GM19239 (cell line): ENCODE data around the gene EFS.
"Not testable (repeated sequence)": the region's sequence is repeated elsewhere in the genome, so short reads cannot be mapped to it uniquely, and the experiment has no call there.

Source experiments
- DNase-seq: peaks from one replicate; pipeline ENCODE4 v3.0.0; 2011; ENCODE audit warnings: low spot score; ENCODE audit not compliant: insufficient read length
- FAIRE-seq: peaks from 2 replicates; lab custom pipeline; 2011; peaks lifted over from hg19 to GRCh38; lab: Jason Lieb, UNC

Gene EFS

DNA sequence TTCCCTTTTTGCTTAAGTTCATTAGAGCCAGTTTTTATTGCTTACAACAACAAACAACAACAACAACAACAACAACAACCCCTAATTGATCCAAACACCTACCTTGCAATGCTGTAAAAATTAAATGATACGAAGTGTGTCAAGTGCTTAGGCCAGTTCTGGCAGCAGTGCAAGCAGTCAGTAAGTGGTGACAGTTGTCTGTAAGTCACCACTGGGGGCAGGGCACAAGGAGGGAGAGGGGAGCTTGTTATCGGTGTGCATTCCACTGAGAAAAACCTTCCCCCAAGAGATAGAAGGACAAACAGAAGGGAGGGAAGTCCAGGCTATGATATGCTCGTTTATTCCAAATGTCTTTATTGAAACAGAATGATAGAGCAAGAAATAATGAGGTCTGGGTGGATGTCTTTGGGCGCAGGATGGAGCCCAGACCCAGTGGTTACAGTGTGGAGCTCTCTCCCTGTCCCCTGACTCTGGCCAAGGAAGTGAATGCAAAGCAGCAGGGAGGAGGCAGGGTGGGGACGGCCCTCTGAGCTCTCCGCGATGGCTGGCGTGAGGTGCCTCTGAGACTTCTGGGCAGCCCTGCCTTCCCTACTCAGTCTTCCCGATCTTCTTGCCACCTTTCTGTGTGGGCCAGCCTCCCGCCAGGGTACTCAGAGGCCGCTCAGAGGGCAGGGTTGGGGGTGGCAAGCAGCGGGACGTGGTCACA is 18.8 kb downstream of the EFS start:
- FAIRE-seq, result no peak

DNA sequence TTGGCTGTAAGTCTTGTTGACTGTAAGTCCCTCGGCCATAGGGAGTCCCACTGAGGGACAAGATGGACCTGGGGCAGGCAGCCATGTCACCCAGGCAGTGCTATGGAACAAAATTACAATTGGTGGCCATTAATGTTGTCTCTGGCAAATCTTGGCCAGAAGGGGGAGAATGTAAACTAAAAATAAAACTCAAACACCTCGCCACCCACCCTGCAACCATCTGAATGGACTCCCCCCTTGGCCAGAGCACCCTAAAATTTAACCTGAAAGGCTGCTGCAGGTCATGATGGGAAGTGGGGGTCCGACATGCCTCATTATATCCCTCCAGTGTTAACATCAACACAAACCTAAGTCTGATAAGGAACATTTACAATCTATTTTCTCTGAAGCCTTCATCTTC is 20.5 kb downstream of the EFS start:
- no peak for FAIRE-seq

More for the DNA sequence above, 18.8 kb downstream of the EFS start:
- DNase-seq, result no peak

GRCh38 chr14:23339506-23340268 is 25.3 kb downstream of the EFS start:
- no peak for FAIRE-seq
- DNase-seq, result no peak

More for the DNA sequence above, 20.5 kb downstream of the EFS start:
- no peak for DNase-seq

DNA sequence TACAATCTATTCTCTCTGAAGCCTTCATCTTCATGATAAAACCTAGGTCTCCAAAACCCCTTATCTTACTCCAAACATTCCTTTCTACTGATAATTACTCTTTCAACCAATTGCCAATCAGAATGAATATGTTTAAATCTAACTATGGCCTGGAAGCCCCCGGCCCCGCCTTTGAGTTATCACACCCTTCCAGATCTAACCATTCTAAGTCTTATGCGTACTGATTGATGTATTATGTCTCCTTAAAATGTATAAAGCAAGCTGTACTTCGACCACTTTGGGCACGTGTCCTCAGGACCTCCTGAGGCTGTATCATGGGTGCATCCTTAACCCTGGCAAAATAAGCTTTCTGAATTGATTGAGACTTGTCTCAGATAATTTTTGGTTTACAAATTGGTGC is 29.3 kb downstream of the EFS start:
- DNase-seq (no peak), FAIRE-seq (no peak)

- FAIRE-seq, result peak; percentile 67
- peak; percentile 69 for DNase-seq
These were observed 36.8 kb downstream of the EFS start for GRCh38 chr14:23327947-23328744.

DNA sequence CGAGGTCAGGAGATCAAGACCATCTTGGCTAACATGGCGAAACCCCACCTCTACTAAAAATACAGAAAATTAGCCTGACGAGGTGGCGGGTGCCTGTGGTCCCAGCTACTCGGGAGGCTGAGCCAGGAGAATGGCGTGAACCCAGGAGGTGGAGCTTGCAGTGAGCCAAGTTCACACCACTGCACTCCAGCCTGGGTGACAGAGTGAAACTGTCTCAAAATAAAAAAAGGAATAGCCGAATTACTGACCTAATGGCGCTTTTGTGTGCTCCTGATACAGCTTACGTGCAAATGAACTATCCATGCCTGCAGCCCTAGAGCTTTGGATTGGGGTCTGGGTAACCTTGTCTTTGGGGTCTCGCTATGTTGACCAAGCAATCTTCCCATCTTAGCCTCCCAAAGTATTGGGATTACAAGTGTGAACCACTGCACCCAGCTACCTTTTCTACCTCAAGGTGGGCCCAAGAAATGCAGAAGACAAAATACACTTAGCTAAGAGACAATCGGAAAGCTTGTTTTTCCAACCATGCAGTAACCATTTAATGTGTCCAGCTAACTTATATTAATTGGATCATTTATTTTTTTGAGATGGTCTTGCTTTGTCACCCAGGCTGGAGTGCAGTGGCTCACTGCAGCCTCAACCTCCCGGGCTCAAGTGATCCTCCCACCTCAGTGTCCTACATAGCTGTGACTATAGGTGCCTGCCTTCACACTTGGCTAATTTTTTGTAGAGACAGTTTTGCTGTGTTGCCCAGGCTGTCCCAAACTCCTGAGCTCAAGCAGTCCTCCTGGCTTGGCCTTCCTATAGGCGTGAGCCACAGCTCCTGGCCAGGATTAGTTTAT is 38.3 kb downstream of the EFS start:
- no peak for FAIRE-seq
- DNase-seq, result no peak

- FAIRE-seq, DNase-seq: not testable (repeated sequence)
These were observed 39.2 kb downstream of the EFS start for GRCh38 chr14:23325746-23326145.

DNA sequence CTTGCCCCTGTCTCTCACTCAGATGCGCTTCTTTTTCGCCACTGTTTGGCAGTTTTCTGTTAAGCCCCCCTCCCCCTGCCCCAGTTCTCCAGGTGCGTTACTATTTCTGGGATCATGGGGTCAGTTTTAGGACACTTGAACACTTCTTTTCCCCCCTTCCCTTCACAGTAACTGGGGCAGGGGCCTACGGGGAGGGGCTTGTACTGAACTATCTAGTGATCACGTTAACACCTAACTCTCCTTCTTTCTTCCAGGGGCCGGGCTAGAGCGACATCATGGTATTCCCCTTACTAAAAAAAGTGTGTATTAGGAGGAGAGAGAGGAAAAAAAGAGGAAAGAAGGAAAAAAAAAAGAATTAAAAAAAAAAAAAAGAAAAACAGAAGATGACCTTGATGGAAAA is 40.0 kb downstream of the EFS start:
- DNase-seq, result no peak
- FAIRE-seq, result no peak

DNA sequence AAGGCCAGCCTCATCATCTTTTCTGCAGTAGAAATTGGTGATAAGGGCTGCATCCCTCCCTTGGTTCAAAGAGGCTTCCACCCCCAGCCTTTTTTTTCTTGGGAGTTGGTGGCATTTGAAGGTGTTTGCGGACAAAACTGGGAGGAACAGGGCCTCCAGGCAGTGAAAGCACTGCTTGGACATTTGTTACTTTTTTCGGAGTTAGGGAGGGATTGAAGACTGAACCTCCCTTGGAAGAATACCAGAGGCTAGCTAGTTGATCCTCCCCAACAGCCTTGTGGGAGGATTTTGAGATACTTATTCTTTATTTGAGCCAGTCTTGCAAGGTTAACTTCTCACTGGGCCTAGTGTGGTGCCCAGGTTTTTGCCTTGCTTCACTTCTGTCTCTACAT is 40.5 kb downstream of the EFS start:
- FAIRE-seq, result no peak

GRCh38 chr14:23323838-23324454 is 41.0 kb downstream of the EFS start:
- FAIRE-seq (no peak), DNase-seq (no peak)

More for the DNA sequence above, 40.5 kb downstream of the EFS start:
- DNase-seq, result no peak

GRCh38 chr14:23322568-23323517 is 42.1 kb downstream of the EFS start:
- FAIRE-seq (no peak), DNase-seq (no peak)

- DNase-seq, result no peak
- FAIRE-seq, result peak; percentile 42
These were observed 43.1 kb downstream of the EFS start for GRCh38 chr14:23321572-23322547.

DNA sequence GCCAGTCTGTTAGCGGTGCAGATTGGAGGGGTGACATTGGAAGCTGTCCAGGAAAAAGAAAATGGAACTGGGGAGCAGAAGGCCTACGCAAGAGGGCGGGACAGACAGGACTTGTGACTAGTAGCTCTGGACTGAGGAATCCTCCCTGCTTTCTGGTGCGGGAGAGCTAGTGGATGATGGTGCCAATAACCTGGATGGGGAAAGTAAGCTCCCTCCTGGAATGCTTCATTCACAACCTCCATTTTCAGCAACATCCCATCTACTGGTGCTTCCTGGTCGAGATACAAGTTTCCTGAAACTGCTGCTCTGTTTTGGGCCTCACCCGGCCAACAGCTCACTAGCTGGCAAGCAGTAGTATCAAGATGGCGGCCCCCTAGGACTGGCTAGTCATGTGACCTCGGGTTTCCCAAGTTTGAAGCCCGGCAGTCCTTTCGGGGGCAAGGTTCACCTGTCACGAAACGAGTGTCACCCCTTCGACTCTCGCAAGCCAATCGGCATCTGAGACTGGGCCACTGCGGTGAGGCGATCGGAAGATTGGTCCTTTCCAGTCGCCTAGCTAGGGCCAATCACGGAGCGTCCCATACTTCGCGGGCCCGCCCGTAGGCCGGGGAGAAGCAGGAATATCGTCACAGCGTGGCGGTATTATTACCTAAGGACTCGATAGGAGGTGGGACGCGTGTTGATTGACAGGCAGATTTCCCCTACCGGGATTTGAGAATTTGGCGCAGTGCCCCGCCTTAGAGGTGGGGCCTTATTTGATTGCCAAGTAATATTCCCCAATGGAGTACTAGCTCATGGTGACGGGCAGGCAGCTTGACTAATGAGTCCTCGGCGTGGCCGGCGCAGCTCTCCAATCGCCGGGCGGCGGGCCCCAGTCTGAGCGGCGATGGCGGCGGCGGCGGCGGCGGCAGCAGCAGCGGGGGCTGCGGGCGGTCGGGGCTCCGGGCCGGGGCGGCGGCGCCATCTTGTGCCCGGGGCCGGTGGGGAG is 44.1 kb downstream of the EFS start, which contains the start of gene PABPN1:
TSS of gene PABPN1 (plus strand) at position 874 of the 988 bp plus-strand sequence. CDS start at position 887, 13 bp downstream.
- peak; percentile 93 for FAIRE-seq

GRCh38 chr14:23319746-23320583 is 45.0 kb downstream of the EFS start:
- FAIRE-seq (peak; percentile 21), DNase-seq (no peak)

More for the DNA sequence above, 44.1 kb downstream of the EFS start, which contains the start of gene PABPN1:
- peak; percentile 96 for DNase-seq

- no peak for DNase-seq
These were observed 48.7 kb downstream of the EFS start for GRCh38 chr14:23316300-23316699.

More at GRCh38 chr14:23316300-23316699, 48.7 kb downstream of the EFS start:
- FAIRE-seq, result no peak
